ENCODE measurements around the gene PTGR2. TPM values are rescaled to one million over a fixed set of nuclear protein-coding genes. Genes with fewer than 3 reads are reported as not detected.
"Not testable (repeated sequence)": the region's sequence is repeated elsewhere in the genome, so short reads cannot be mapped to it uniquely, and the experiment has no call there.

PTGR2 gene
- total and polyA plus RNA-seq, 5 donors from 2014 or later = 0.98 to 2.8 (median 1.1) TPM

GRCh38 chr14:73834261-73834625 lies 17.4 kb upstream of the PTGR2 start:
- H3K4me1 ChIP-seq (ENCODE audit: control insufficient read depth, insufficient read depth, low read length, poor library complexity, severe bottlenecking) = peaks cover 5% of the 10 kb centered on the region
- H3K4me1 Mint-ChIP-seq = peaks cover 0 to 9% (median 4%) of the 10 kb centered on the region in 4 donors
- no peak overlapping the region for H3K4me3 ChIP-seq (ENCODE audit: low read depth, low read length)
- no peaks in the 10 kb centered on the region for H3K36me3 Mint-ChIP-seq
- no peaks in the 10 kb centered on the region for H3K9me3 ChIP-seq (ENCODE audit: control insufficient read depth in 2 of 2, low read length in 2 of 2)
- no peaks in the 10 kb centered on the region for H3K36me3 ChIP-seq (ENCODE audit: control insufficient read depth, insufficient read depth, low read length)
- no peaks in the 10 kb centered on the region for H3K27me3 ChIP-seq (ENCODE audit: control insufficient read depth, insufficient read depth, low read length)
- H3K4me3 Mint-ChIP-seq = no peak overlapping the region
- H3K27ac Mint-ChIP-seq = no peak overlapping the region
- H3K27me3 Mint-ChIP-seq = peaks cover 2% of the 10 kb centered on the region
- H3K27ac ChIP-seq (ENCODE audit: insufficient read depth, low read length, poor library complexity, severe bottlenecking) = no peak overlapping the region
- DNase-seq (no peak), ATAC-seq (ENCODE audit: low read depth in 2 of 2) (no peak)
- no peaks in the 10 kb centered on the region for H3K9me3 Mint-ChIP-seq

- H3K4me3 ChIP-seq (ENCODE audit: low read depth, low read length); H3K27ac ChIP-seq (ENCODE audit: insufficient read depth, low read length, poor library complexity, severe bottlenecking); H3K4me1 ChIP-seq (ENCODE audit: control insufficient read depth, insufficient read depth, low read length, poor library complexity, severe bottlenecking); H3K4me3 Mint-ChIP-seq; DNase-seq; H3K36me3 ChIP-seq (ENCODE audit: control insufficient read depth, insufficient read depth, low read length); ATAC-seq (ENCODE audit: low read depth in 2 of 2); H3K4me1 Mint-ChIP-seq; H3K9me3 Mint-ChIP-seq; H3K9me3 ChIP-seq (ENCODE audit: control insufficient read depth in 2 of 2, low read length in 2 of 2); H3K27me3 Mint-ChIP-seq; H3K27me3 ChIP-seq (ENCODE audit: control insufficient read depth, insufficient read depth, low read length); H3K27ac Mint-ChIP-seq; H3K36me3 Mint-ChIP-seq: not testable (repeated sequence)
Measured at GRCh38 chr14:73838293-73839034, 13.2 kb upstream of the PTGR2 start.

- ATAC-seq (ENCODE audit: low read depth in 2 of 2) = no peak
- H3K4me1 ChIP-seq (ENCODE audit: control insufficient read depth, insufficient read depth, low read length, poor library complexity, severe bottlenecking) = no peaks in the 10 kb centered on the region
- H3K36me3 ChIP-seq (ENCODE audit: control insufficient read depth, insufficient read depth, low read length) = no peaks in the 10 kb centered on the region
- H3K27ac Mint-ChIP-seq = no peak overlapping the region
- peaks cover 25% of the 10 kb centered on the region for H3K27me3 Mint-ChIP-seq
- no peak overlapping the region for H3K27ac ChIP-seq (ENCODE audit: insufficient read depth, low read length, poor library complexity, severe bottlenecking)
- H3K4me3 ChIP-seq (ENCODE audit: low read depth, low read length) = no peak overlapping the region
- no peak overlapping the region for H3K4me3 Mint-ChIP-seq
- H3K9me3 Mint-ChIP-seq = peaks cover 0 to 2% (median 0%) of the 10 kb centered on the region in 7 donors
- H3K9me3 ChIP-seq (ENCODE audit: control insufficient read depth in 2 of 2, low read length in 2 of 2) = no peaks in the 10 kb centered on the region
- H3K27me3 ChIP-seq (ENCODE audit: control insufficient read depth, insufficient read depth, low read length) = no peaks in the 10 kb centered on the region
- H3K36me3 Mint-ChIP-seq = no peaks in the 10 kb centered on the region
- no peak for DNase-seq
- no peaks in the 10 kb centered on the region for H3K4me1 Mint-ChIP-seq
Measured at GRCh38 chr14:73842201-73842600, 9.4 kb upstream of the PTGR2 start.

GRCh38 chr14:73842851-73843250 lies 8.8 kb upstream of the PTGR2 start:
- no peaks in the 10 kb centered on the region for H3K4me1 ChIP-seq (ENCODE audit: control insufficient read depth, insufficient read depth, low read length, poor library complexity, severe bottlenecking)
- no peaks in the 10 kb centered on the region for H3K4me1 Mint-ChIP-seq
- ATAC-seq (ENCODE audit: low read depth in 2 of 2) (no peak), DNase-seq (no peak)
- no peaks in the 10 kb centered on the region for H3K27me3 ChIP-seq (ENCODE audit: control insufficient read depth, insufficient read depth, low read length)
- peaks cover 0 to 2% (median 0%) of the 10 kb centered on the region in 7 donors for H3K9me3 Mint-ChIP-seq
- no peak overlapping the region for H3K27ac ChIP-seq (ENCODE audit: insufficient read depth, low read length, poor library complexity, severe bottlenecking)
- peaks cover 25% of the 10 kb centered on the region for H3K27me3 Mint-ChIP-seq
- H3K36me3 ChIP-seq (ENCODE audit: control insufficient read depth, insufficient read depth, low read length) = no peaks in the 10 kb centered on the region
- H3K27ac Mint-ChIP-seq = no peak overlapping the region
- no peak overlapping the region for H3K4me3 ChIP-seq (ENCODE audit: low read depth, low read length)
- no peak overlapping the region for H3K4me3 Mint-ChIP-seq
- H3K9me3 ChIP-seq (ENCODE audit: control insufficient read depth in 2 of 2, low read length in 2 of 2) = no peaks in the 10 kb centered on the region
- no peaks in the 10 kb centered on the region for H3K36me3 Mint-ChIP-seq

- no peaks in the 10 kb centered on the region for H3K36me3 ChIP-seq (ENCODE audit: control insufficient read depth, insufficient read depth, low read length)
- H3K4me1 ChIP-seq (ENCODE audit: control insufficient read depth, insufficient read depth, low read length, poor library complexity, severe bottlenecking) = no peaks in the 10 kb centered on the region
- ATAC-seq (ENCODE audit: low read depth in 2 of 2) = no peak
- no peaks in the 10 kb centered on the region for H3K4me1 Mint-ChIP-seq
- H3K27ac Mint-ChIP-seq = no peak overlapping the region
- no peak overlapping the region for H3K27ac ChIP-seq (ENCODE audit: insufficient read depth, low read length, poor library complexity, severe bottlenecking)
- DNase-seq = no peak
- no peaks in the 10 kb centered on the region for H3K27me3 ChIP-seq (ENCODE audit: control insufficient read depth, insufficient read depth, low read length)
- H3K27me3 Mint-ChIP-seq = peaks cover 25% of the 10 kb centered on the region
- H3K9me3 ChIP-seq (ENCODE audit: control insufficient read depth in 2 of 2, low read length in 2 of 2) = no peaks in the 10 kb centered on the region
- no peak overlapping the region for H3K4me3 Mint-ChIP-seq
- no peak overlapping the region for H3K4me3 ChIP-seq (ENCODE audit: low read depth, low read length)
- peaks cover 0 to 2% (median 0%) of the 10 kb centered on the region in 7 donors for H3K9me3 Mint-ChIP-seq
- H3K36me3 Mint-ChIP-seq = no peaks in the 10 kb centered on the region
Measured at GRCh38 chr14:73843296-73843695, 8.3 kb upstream of the PTGR2 start.

GRCh38 chr14:73846947-73847346 lies 4.7 kb upstream of the PTGR2 start:
- no peaks in the 10 kb centered on the region for H3K36me3 Mint-ChIP-seq
- no peaks in the 10 kb centered on the region for H3K27me3 ChIP-seq (ENCODE audit: control insufficient read depth, insufficient read depth, low read length)
- no peak overlapping the region for H3K27ac Mint-ChIP-seq
- H3K4me3 ChIP-seq (ENCODE audit: low read depth, low read length) = no peak overlapping the region
- H3K36me3 ChIP-seq (ENCODE audit: control insufficient read depth, insufficient read depth, low read length) = no peaks in the 10 kb centered on the region
- ATAC-seq (ENCODE audit: low read depth in 2 of 2) = no peak
- H3K4me1 Mint-ChIP-seq = peaks cover 3 to 12% (median 5%) of the 10 kb centered on the region in 4 donors
- H3K9me3 ChIP-seq (ENCODE audit: control insufficient read depth in 2 of 2, low read length in 2 of 2) = no peaks in the 10 kb centered on the region
- H3K9me3 Mint-ChIP-seq = peaks cover 0 to 2% (median 0%) of the 10 kb centered on the region in 7 donors
- no peaks in the 10 kb centered on the region for H3K4me1 ChIP-seq (ENCODE audit: control insufficient read depth, insufficient read depth, low read length, poor library complexity, severe bottlenecking)
- no peak overlapping the region for H3K27ac ChIP-seq (ENCODE audit: insufficient read depth, low read length, poor library complexity, severe bottlenecking)
- DNase-seq = no peak
- H3K27me3 Mint-ChIP-seq = peaks cover 31% of the 10 kb centered on the region
- peak overlapping the region in 1 of 4 donors; percentile 23 for H3K4me3 Mint-ChIP-seq

- H3K27ac Mint-ChIP-seq = peak overlapping the region; percentile 53 to 99 (median 97)
- H3K36me3 ChIP-seq (ENCODE audit: control insufficient read depth, insufficient read depth, low read length) = no peaks in the 10 kb centered on the region
- H3K9me3 ChIP-seq (ENCODE audit: control insufficient read depth in 2 of 2, low read length in 2 of 2) = no peaks in the 10 kb centered on the region
- peak overlapping the region; percentile 75 for H3K27ac ChIP-seq (ENCODE audit: insufficient read depth, low read length, poor library complexity, severe bottlenecking)
- no peaks in the 10 kb centered on the region for H3K27me3 ChIP-seq (ENCODE audit: control insufficient read depth, insufficient read depth, low read length)
- peak overlapping the region; percentile 95 for H3K4me3 ChIP-seq (ENCODE audit: low read depth, low read length)
- DNase-seq (no peak), ATAC-seq (ENCODE audit: low read depth in 2 of 2) (no peak)
- peaks cover 5% of the 10 kb centered on the region for H3K4me1 ChIP-seq (ENCODE audit: control insufficient read depth, insufficient read depth, low read length, poor library complexity, severe bottlenecking)
- H3K36me3 Mint-ChIP-seq = no peaks in the 10 kb centered on the region
- peak overlapping the region; percentile 93 to 97 (median 96) for H3K4me3 Mint-ChIP-seq
- H3K9me3 Mint-ChIP-seq = peaks cover 0 to 1% (median 0%) of the 10 kb centered on the region in 7 donors
- peaks cover 16% of the 10 kb centered on the region for H3K27me3 Mint-ChIP-seq
- H3K4me1 Mint-ChIP-seq = peaks cover 5 to 25% (median 10%) of the 10 kb centered on the region in 4 donors
Measured at GRCh38 chr14:73851000-73851399, 631 bp upstream of the PTGR2 start.

GRCh38 chr14:73859145-73859544 lies 7.5 kb downstream of the PTGR2 start:
- no peaks in the 10 kb centered on the region for H3K9me3 ChIP-seq (ENCODE audit: control insufficient read depth in 2 of 2, low read length in 2 of 2)
- H3K4me1 ChIP-seq (ENCODE audit: control insufficient read depth, insufficient read depth, low read length, poor library complexity, severe bottlenecking) = no peaks in the 10 kb centered on the region
- no peak overlapping the region for H3K27ac ChIP-seq (ENCODE audit: insufficient read depth, low read length, poor library complexity, severe bottlenecking)
- Mint-ChIP-seq H3K9me3 (no peaks in the 10 kb centered on the region), H3K27me3 (no peaks in the 10 kb centered on the region), H3K36me3 (no peaks in the 10 kb centered on the region), H3K4me1 (no peaks in the 10 kb centered on the region), H3K4me3 (no peak overlapping the region), H3K27ac (no peak overlapping the region)
- no peaks in the 10 kb centered on the region for H3K27me3 ChIP-seq (ENCODE audit: control insufficient read depth, insufficient read depth, low read length)
- H3K4me3 ChIP-seq (ENCODE audit: low read depth, low read length) = no peak overlapping the region
- H3K36me3 ChIP-seq (ENCODE audit: control insufficient read depth, insufficient read depth, low read length) = no peaks in the 10 kb centered on the region
- no peak for ATAC-seq (ENCODE audit: low read depth in 2 of 2)
- DNase-seq = peak in 1 of 3 donors; percentile 6

All from CD4-positive, CD25-positive, alpha-beta regulatory T cell (primary cell).